SK-N-SH (cell line): ENCODE measurements around the gene MTAP. TPM values are rescaled to one million over a fixed set of nuclear protein-coding genes. Genes with fewer than 3 reads are reported as not detected.

ENCODE experiments used
- CTCF ChIA-PET: fragments of 300-600, 350-600 bp; formaldehyde crosslinking; extraction: SDS; loops from one replicate; lab custom pipeline; 2021; lab: Yijun Ruan, JAX
- POLR2A ChIA-PET: fragments of 350-600 bp; sonication (Branson Sonifier 250); formaldehyde crosslinking; extraction: SDS; loops from one replicate; lab custom pipeline; 2020; ENCODE audit warnings: antibody characterized with exemption, inconsistent platforms; lab: Yijun Ruan, JAX
- DNase-seq: peaks from one replicate; pipeline ENCODE4 v3.0.0; 2012
- H2AFZ ChIP-seq: fragments of 200-600 bp; sonication (generic); 2 replicates; pipeline ENCODE4 v1.8.1; 2016; ENCODE audit warnings: antibody characterized with exemption, mild to moderate bottlenecking, low read depth
- H3F3A ChIP-seq: fragments of 200-600 bp; sonication (generic); replicated peaks from 2 replicates; pipeline ENCODE3; 2016; ENCODE audit warnings: antibody characterized with exemption, mild to moderate bottlenecking; ENCODE audit not compliant: insufficient read depth
- H3K27ac ChIP-seq, 2 experiments: fragments of 200-500 bp in 1 of 2; fragments of 200-600 bp in 1 of 2; sonication (Bioruptor generic) in 1 of 2; sonication (generic), shearing (Covaris generic) in 1 of 2; 2 replicates each; pipeline versions ENCODE4 v1.5.1 to v1.6.1; 2014 to 2016; ENCODE audit warnings: low read depth in 2 of 2, inconsistent platforms in 1 of 2, low read length in 1 of 2, mild to moderate bottlenecking in 1 of 2, mixed read lengths in 1 of 2
- H3K27me3 ChIP-seq: fragments of 200-600 bp; sonication (generic), shearing (Covaris generic); 2 replicates; pipeline ENCODE4 v1.6.1; 2016; ENCODE audit warnings: mixed run types; ENCODE audit not compliant: insufficient read depth
- H3K36me3 ChIP-seq, 2 experiments: fragments of 200-500 bp in 1 of 2; fragments of 200-600 bp in 1 of 2; sonication (Bioruptor generic) in 1 of 2; sonication (generic) in 1 of 2; replicated peaks in 1 of 2; 2 replicates each; pipeline versions ENCODE3 to v1.5.1; 2014 to 2016; ENCODE audit warnings: low read length in 1 of 2, mild to moderate bottlenecking in 1 of 2; ENCODE audit not compliant: insufficient read depth in 2 of 2, control insufficient read depth in 1 of 2
- H3K4me1 ChIP-seq, 2 experiments: fragments of 200-500 bp in 1 of 2; fragments of 200-600 bp in 1 of 2; sonication (Bioruptor generic) in 1 of 2; sonication (generic), shearing (Covaris generic) in 1 of 2; 2 replicates each; pipeline versions ENCODE4 v1.5.1 to v1.6.1; 2014 to 2016; ENCODE audit warnings: low read depth in 1 of 2, low read length in 1 of 2, mixed run types in 1 of 2; ENCODE audit not compliant: insufficient read depth in 2 of 2, control insufficient read depth in 1 of 2
- H3K4me2 ChIP-seq: fragments of 200-600 bp; sonication (generic), shearing (Covaris generic); 2 replicates; pipeline ENCODE4 v1.6.1; 2017; ENCODE audit warnings: mixed run types
- H3K4me3 ChIP-seq, 2 experiments: fragments of 200-500 bp in 1 of 2; fragments of 200-600 bp in 1 of 2; sonication (Bioruptor generic) in 1 of 2; sonication (generic), shearing (Covaris generic) in 1 of 2; 2 replicates each; pipeline versions ENCODE4 v1.5.1 to v1.8.1; 2014 to 2016; ENCODE audit warnings: low read depth in 2 of 2, inconsistent platforms in 1 of 2, low read length in 1 of 2, mild to moderate bottlenecking in 1 of 2, mixed read lengths in 1 of 2, moderate library complexity in 1 of 2
- H3K79me2 ChIP-seq: fragments of 200-600 bp; sonication (generic); 2 replicates; pipeline ENCODE4 v1.8.1; 2017; ENCODE audit warnings: mild to moderate bottlenecking; ENCODE audit not compliant: insufficient read depth
- H3K9ac ChIP-seq: fragments of 200-600 bp; sonication (generic); 2 replicates; pipeline ENCODE4 v1.6.1; 2017; ENCODE audit warnings: mixed run types
- H3K9me2 ChIP-seq: fragments of 200-600 bp; sonication (generic); 2 replicates; pipeline ENCODE4 v1.6.1; 2017; ENCODE audit warnings: mixed run types
- H3K9me3 ChIP-seq: fragments of 200-600 bp; sonication (generic); 2 replicates; pipeline ENCODE4 v1.6.1; 2017; ENCODE audit warnings: mixed run types, mild to moderate bottlenecking, moderate library complexity
- H4K20me1 ChIP-seq: fragments of 200-600 bp; sonication (generic); 2 replicates; pipeline ENCODE4 v1.6.1; 2017; ENCODE audit warnings: mild to moderate bottlenecking, mixed run types; ENCODE audit not compliant: insufficient read depth
- CHD2 ChIP-seq: fragments of 150-350 bp; IDR thresholded peaks from 2 replicates; pipeline ENCODE4 v1.6.1; 2018; ENCODE audit warnings: low read length; ENCODE audit not compliant: partially characterized antibody
- FOSL2 ChIP-seq: IDR thresholded peaks from 2 replicates; pipeline ENCODE4 v1.4.0; 2012; ENCODE audit warnings: low read depth, mild to moderate bottlenecking, moderate library complexity, borderline replicate concordance
- GATA2 ChIP-seq: sonication (generic); formaldehyde crosslinking; IDR thresholded peaks from 2 replicates; pipeline ENCODE4 v1.5.0; 2020; ENCODE audit warnings: mild to moderate bottlenecking, missing genetic modification reagents
- JUND ChIP-seq: IDR thresholded peaks from 2 replicates; pipeline ENCODE4 v1.4.0; 2012
- MXI1 ChIP-seq: IDR thresholded peaks from 2 replicates; pipeline ENCODE4 v1.6.1; 2012; ENCODE audit warnings: mild to moderate bottlenecking, low read depth, low read length, improper control_type of control experiment
- NFIC ChIP-seq: IDR thresholded peaks from 2 replicates; pipeline ENCODE4 v1.4.0; 2012; ENCODE audit warnings: borderline replicate concordance
- NRF1 ChIP-seq: IDR thresholded peaks from 2 replicates; pipeline ENCODE4 v1.6.1; 2012; ENCODE audit warnings: low read depth, mild to moderate bottlenecking, low read length
- RAD21 ChIP-seq: IDR thresholded peaks from 2 replicates; pipeline ENCODE4 v1.6.1; 2012; ENCODE audit warnings: mild to moderate bottlenecking, low read length
- RCOR1 ChIP-seq: fragments of 150-350 bp; IDR thresholded peaks from 2 replicates; pipeline ENCODE4 v1.6.1; 2017; ENCODE audit warnings: antibody characterized with exemption, low read length
- RXRA ChIP-seq: IDR thresholded peaks from 2 replicates; pipeline ENCODE4 v1.4.0; 2012; ENCODE audit warnings: low read depth, mild to moderate bottlenecking, borderline replicate concordance
- SIN3A ChIP-seq: IDR thresholded peaks from 2 replicates; pipeline ENCODE4 v1.6.1; 2012; ENCODE audit warnings: low read depth, mild to moderate bottlenecking, low read length, moderate library complexity, borderline replicate concordance
- SMC3 ChIP-seq: IDR thresholded peaks from 2 replicates; pipeline ENCODE4 v1.6.1; 2012; ENCODE audit warnings: low read depth, low read length, improper control_type of control experiment
- TAF1 ChIP-seq: IDR thresholded peaks from 2 replicates; pipeline ENCODE4 v1.6.1; 2012; ENCODE audit warnings: low read depth, mild to moderate bottlenecking, low read length, moderate library complexity, borderline replicate concordance
- TCF12 ChIP-seq: IDR thresholded peaks from 2 replicates; pipeline ENCODE4 v1.4.0; 2012
- TEAD4 ChIP-seq: IDR thresholded peaks from 2 replicates; pipeline ENCODE4 v1.4.0; 2012; ENCODE audit warnings: mild to moderate bottlenecking, borderline replicate concordance; ENCODE audit not compliant: insufficient read depth
- YY1 ChIP-seq: IDR thresholded peaks from 2 replicates; pipeline ENCODE4 v1.4.0; 2012; ENCODE audit warnings: low read depth, mild to moderate bottlenecking
- WGBS: methylation state at CpG from one replicate; pipeline ENCODE4 v1.1.6; 2017; ENCODE audit warnings: low lambda C conversion rate; 5-methylcytosine and 5-hydroxymethylcytosine counted together
- polyA plus RNA-seq, 3 experiments: library from polyadenylated mRNA; depleted of rRNA; stranded (reverse); fragments of >200 nt; gene quantifications; 2 replicates each; pipeline ENCODE4 v1.2.3, GENCODE V29; 2012
- TF ChIP-seq, protein P1 (sequence below): fragments of 200-600 bp; sonication (generic); IDR thresholded peaks from 2 replicates; pipeline ENCODE4 v1.6.1; 2017; ENCODE audit warnings: antibody characterized with exemption, mild to moderate bottlenecking, moderate library complexity
- TF ChIP-seq, protein P2 (sequence below): fragments of 150-350 bp; IDR thresholded peaks from 2 replicates; pipeline ENCODE4 v1.6.1; 2017; ENCODE audit warnings: antibody characterized with exemption, low read length, low read depth, borderline replicate concordance
- TF ChIP-seq, protein P3 (sequence below): IDR thresholded peaks from 2 replicates; pipeline ENCODE4 v1.4.0; 2012; ENCODE audit warnings: low read depth, borderline replicate concordance
- TF ChIP-seq, protein P4 (sequence below): IDR thresholded peaks from 2 replicates; pipeline ENCODE4 v1.4.0; 2012; ENCODE audit warnings: low read depth, borderline replicate concordance

MTAP gene
- polyA plus RNA-seq, 1 of the 3 experiments (the other 2 are of a cell fraction): 9.8 TPM

DNA sequence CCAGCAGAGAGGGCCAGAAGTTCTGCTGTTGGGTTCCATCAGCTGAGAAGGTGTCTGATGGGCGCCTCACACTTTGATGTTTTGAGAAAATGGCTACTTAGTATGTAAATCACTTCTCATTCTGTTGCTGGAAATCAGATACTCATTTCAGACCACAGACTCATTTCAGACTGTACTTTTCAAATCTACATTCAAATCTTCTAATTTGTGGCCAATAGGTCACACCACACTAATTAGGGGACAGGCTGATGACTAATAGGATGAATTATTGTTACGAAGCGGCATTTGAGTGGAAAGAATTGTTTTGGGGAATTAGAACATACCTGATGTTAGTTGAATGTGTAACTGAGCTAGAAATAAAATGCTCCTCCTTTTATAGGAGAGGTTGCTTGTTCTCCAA lies 13.2 kb downstream of the MTAP start:
- CTCF ChIA-PET: interaction anchor here (0.7 to 1.0 kb wide), 2 partner anchors 381 to 424 kb away, joined by 3 read pairs; no protein-coding TSS in a partner anchor

DNA sequence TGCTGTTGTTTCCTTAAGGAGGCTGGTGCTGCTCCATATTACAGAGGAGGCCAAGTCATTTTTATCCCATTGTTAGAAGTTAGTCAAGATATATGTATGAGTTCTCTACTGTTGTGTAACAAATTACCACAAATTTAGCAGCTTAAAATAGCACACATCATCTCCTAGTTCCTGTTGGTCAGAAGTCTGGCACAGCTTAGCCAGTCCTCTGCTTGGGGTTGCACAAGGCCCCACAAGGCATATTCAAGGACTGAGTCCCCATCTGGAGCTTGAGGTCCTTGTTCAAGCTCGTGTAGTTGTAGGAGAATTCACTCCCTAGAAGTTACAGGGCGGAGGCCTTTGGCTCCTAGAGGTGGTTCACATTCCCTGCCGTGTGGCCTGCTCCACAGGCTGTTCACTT lies 14.7 kb downstream of the MTAP start:
- no peaks in the 10 kb centered on the region for H4K20me1 ChIP-seq
- H3K4me1 ChIP-seq: peaks cover 3% of the 10 kb centered on the region in 2 experiments; a peak in 2 of 4 replicates
- no peak overlapping the region for H3K27ac ChIP-seq
- H2AFZ ChIP-seq: no peak overlapping the region
- no peak overlapping the region for H3K9ac ChIP-seq
- H3K9me3 ChIP-seq: no peaks in the 10 kb centered on the region
- DNase-seq: no peak
- H3K4me3 ChIP-seq: no peak overlapping the region
- peaks cover 12% of the 10 kb centered on the region for H3F3A ChIP-seq
- 100% methylated on average over 1 of the region's 3 CpGs for WGBS
- H3K36me3 ChIP-seq: peaks cover 41 to 43% of the 10 kb centered on the region in 2 experiments
- no peaks in the 10 kb centered on the region for H3K9me2 ChIP-seq
- H3K27me3 ChIP-seq: no peaks in the 10 kb centered on the region
- ChIA-PET CTCF (interaction anchor here (0.6 to 2.2 kb wide), 4 partner anchors 191 to 635 kb away, joined by 3 to 11 read pairs (median 4); partner anchors contain the start of gene CDKN2B), POLR2A (no interaction called here)
- H3K4me2 ChIP-seq: no peak overlapping the region
- peaks cover 42% of the 10 kb centered on the region for H3K79me2 ChIP-seq
- TF ChIP-seq CHD2: no peak
- TF ChIP-seq RXRA: no peak
- TF ChIP-seq, protein P1, sequence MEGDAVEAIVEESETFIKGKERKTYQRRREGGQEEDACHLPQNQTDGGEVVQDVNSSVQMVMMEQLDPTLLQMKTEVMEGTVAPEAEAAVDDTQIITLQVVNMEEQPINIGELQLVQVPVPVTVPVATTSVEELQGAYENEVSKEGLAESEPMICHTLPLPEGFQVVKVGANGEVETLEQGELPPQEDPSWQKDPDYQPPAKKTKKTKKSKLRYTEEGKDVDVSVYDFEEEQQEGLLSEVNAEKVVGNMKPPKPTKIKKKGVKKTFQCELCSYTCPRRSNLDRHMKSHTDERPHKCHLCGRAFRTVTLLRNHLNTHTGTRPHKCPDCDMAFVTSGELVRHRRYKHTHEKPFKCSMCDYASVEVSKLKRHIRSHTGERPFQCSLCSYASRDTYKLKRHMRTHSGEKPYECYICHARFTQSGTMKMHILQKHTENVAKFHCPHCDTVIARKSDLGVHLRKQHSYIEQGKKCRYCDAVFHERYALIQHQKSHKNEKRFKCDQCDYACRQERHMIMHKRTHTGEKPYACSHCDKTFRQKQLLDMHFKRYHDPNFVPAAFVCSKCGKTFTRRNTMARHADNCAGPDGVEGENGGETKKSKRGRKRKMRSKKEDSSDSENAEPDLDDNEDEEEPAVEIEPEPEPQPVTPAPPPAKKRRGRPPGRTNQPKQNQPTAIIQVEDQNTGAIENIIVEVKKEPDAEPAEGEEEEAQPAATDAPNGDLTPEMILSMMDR: no peak
- no peak for TF ChIP-seq FOSL2
- TF ChIP-seq, protein P2, sequence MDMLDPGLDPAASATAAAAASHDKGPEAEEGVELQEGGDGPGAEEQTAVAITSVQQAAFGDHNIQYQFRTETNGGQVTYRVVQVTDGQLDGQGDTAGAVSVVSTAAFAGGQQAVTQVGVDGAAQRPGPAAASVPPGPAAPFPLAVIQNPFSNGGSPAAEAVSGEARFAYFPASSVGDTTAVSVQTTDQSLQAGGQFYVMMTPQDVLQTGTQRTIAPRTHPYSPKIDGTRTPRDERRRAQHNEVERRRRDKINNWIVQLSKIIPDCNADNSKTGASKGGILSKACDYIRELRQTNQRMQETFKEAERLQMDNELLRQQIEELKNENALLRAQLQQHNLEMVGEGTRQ: no peak
- TF ChIP-seq TEAD4: no peak
- TF ChIP-seq NRF1: no peak
- no peak for TF ChIP-seq MXI1
- no peak for TF ChIP-seq GATA2 (CRISPR knock-in tag)
- no peak for TF ChIP-seq SMC3
- TF ChIP-seq, protein P3, sequence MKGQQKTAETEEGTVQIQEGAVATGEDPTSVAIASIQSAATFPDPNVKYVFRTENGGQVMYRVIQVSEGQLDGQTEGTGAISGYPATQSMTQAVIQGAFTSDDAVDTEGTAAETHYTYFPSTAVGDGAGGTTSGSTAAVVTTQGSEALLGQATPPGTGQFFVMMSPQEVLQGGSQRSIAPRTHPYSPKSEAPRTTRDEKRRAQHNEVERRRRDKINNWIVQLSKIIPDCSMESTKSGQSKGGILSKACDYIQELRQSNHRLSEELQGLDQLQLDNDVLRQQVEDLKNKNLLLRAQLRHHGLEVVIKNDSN: no peak
- TF ChIP-seq JUND: no peak

More for the DNA sequence above, 13.2 kb downstream of the MTAP start:
- 98% methylated on average over 3 of the region's 3 CpGs for WGBS
- H3K4me2 ChIP-seq: no peak overlapping the region
- peaks cover 12% of the 10 kb centered on the region for H3F3A ChIP-seq
- no peaks in the 10 kb centered on the region for H3K9me2 ChIP-seq
- POLR2A ChIA-PET: interaction anchor here (0.6 kb wide), 1 partner anchor 251 kb away, joined by 3 read pairs; no protein-coding TSS in a partner anchor
- H3K27me3 ChIP-seq: no peaks in the 10 kb centered on the region
- no peak overlapping the region for H3K9ac ChIP-seq
- H2AFZ ChIP-seq: no peak overlapping the region
- TF ChIP-seq JUND (no peak), SIN3A (no peak), TAF1 (no peak), MXI1 (no peak), FOSL2 (no peak), RCOR1 (no peak), TCF12 (no peak), YY1 (no peak), NFIC (no peak), RAD21 (no peak)
- TF ChIP-seq, protein P4, sequence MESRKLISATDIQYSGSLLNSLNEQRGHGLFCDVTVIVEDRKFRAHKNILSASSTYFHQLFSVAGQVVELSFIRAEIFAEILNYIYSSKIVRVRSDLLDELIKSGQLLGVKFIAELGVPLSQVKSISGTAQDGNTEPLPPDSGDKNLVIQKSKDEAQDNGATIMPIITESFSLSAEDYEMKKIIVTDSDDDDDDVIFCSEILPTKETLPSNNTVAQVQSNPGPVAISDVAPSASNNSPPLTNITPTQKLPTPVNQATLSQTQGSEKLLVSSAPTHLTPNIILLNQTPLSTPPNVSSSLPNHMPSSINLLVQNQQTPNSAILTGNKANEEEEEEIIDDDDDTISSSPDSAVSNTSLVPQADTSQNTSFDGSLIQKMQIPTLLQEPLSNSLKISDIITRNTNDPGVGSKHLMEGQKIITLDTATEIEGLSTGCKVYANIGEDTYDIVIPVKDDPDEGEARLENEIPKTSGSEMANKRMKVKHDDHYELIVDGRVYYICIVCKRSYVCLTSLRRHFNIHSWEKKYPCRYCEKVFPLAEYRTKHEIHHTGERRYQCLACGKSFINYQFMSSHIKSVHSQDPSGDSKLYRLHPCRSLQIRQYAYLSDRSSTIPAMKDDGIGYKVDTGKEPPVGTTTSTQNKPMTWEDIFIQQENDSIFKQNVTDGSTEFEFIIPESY: no peak
- TF ChIP-seq, protein P2: no peak
- TF ChIP-seq, protein P3: no peak
- TF ChIP-seq, all 33 proteins: peak for 0
- H3K4me1 ChIP-seq: peaks cover 3% of the 10 kb centered on the region in 2 experiments; a peak in 2 of 4 replicates
- DNase-seq: no peak
- H3K27ac ChIP-seq: no peak overlapping the region; a peak in 1 of 4 replicates
- peaks cover 38% of the 10 kb centered on the region for H3K79me2 ChIP-seq
- no peak overlapping the region for H3K4me3 ChIP-seq
- H4K20me1 ChIP-seq: no peaks in the 10 kb centered on the region
- peaks cover 41 to 52% of the 10 kb centered on the region in 2 experiments for H3K36me3 ChIP-seq
- no peaks in the 10 kb centered on the region for H3K9me3 ChIP-seq
